IMR-90 (cell line): ENCODE measurements around the gene LRRC10B. TPM values are rescaled to one million over a fixed set of nuclear protein-coding genes. Genes with fewer than 3 reads are reported as not detected.

Experiments
- ATAC-seq: fragments of 200-7000 bp; cut with Tn5 transposase; 2 replicates; pipeline ENCODE4 v1.9.1; 2020; ENCODE audit warnings: low read depth, mild to moderate bottlenecking, moderate library complexity
- BruUV-seq: library from RNA; stranded (reverse); fragments of 400-500 nt; replicated peaks from 2 replicates; lab custom pipeline; 2021; lab: Mats Ljungman, UMichigan
- CTCF ChIA-PET: fragments of 300-600 bp; formaldehyde crosslinking; extraction: SDS; loops from one replicate; lab custom pipeline; 2021; ENCODE audit warnings: antibody characterized with exemption; lab: Yijun Ruan, JAX
- POLR2A ChIA-PET: fragments of 300-600 bp; sonication (Branson Sonifier 250); formaldehyde crosslinking; loops from one replicate; lab custom pipeline; 2022; ENCODE audit warnings: antibody characterized with exemption; ENCODE audit not compliant: unreplicated experiment; lab: Charles Lee
- DNase-seq: peaks from one replicate; pipeline ENCODE4 v3.0.0; 2013
- H2AFZ ChIP-seq: replicated peaks from 2 replicates; pipeline ENCODE3; 2013; ENCODE audit warnings: low read length, mild to moderate bottlenecking; ENCODE audit not compliant: poor library complexity
- H2AK5ac ChIP-seq: 2 replicates; pipeline ENCODE4 v1.6.1; 2013; ENCODE audit warnings: low read depth, low read length, inconsistent platforms
- H2AK9ac ChIP-seq: replicated peaks from 2 replicates; pipeline ENCODE3; 2013; ENCODE audit warnings: mild to moderate bottlenecking, low read depth, low read length, moderate library complexity; ENCODE audit not compliant: poor library complexity
- H2BK120ac ChIP-seq: 2 replicates; pipeline ENCODE4 v1.6.1; 2013; ENCODE audit warnings: low read depth, low read length, inconsistent platforms
- H2BK15ac ChIP-seq: 3 replicates; pipeline ENCODE4 v1.6.1; 2013; ENCODE audit warnings: low read depth, low read length, inconsistent platforms
- H2BK20ac ChIP-seq: 2 replicates; pipeline ENCODE4 v1.6.1; 2013; ENCODE audit warnings: low read depth, mild to moderate bottlenecking, inconsistent platforms, low read length, moderate library complexity
- H2BK5ac ChIP-seq: 2 replicates; pipeline ENCODE4 v1.6.1; 2013; ENCODE audit warnings: mild to moderate bottlenecking, low read depth, low read length, inconsistent platforms; ENCODE audit not compliant: poor library complexity, severe bottlenecking
- H3K14ac ChIP-seq: replicated peaks from 2 replicates; pipeline ENCODE4 v1.6.1; 2013; ENCODE audit warnings: low read depth, low read length, inconsistent platforms
- H3K18ac ChIP-seq: 2 replicates; pipeline ENCODE4 v1.6.1; 2013; ENCODE audit warnings: low read depth, low read length, control low read depth
- H3K23ac ChIP-seq: 2 replicates; pipeline ENCODE4 v1.6.1; 2013; ENCODE audit warnings: low read depth, low read length, inconsistent platforms
- H3K27ac ChIP-seq: 2 replicates; pipeline ENCODE4 v1.5.1; 2013; ENCODE audit warnings: mild to moderate bottlenecking, control low read depth, low read length; ENCODE audit not compliant: insufficient read depth
- H3K27me3 ChIP-seq: 2 replicates; pipeline ENCODE4 v1.6.1; 2013; ENCODE audit warnings: low read length; ENCODE audit not compliant: control insufficient read depth, insufficient read depth
- H3K36me3 ChIP-seq: 2 replicates; pipeline ENCODE4 v1.6.1; 2013; ENCODE audit warnings: low read length, mixed read lengths; ENCODE audit not compliant: control insufficient read depth, insufficient read depth
- H3K4ac ChIP-seq: 2 replicates; pipeline ENCODE4 v1.6.1; 2013; ENCODE audit warnings: low read depth, low read length, inconsistent platforms
- H3K4me1 ChIP-seq: 2 replicates; pipeline ENCODE4 v1.6.1; 2013; ENCODE audit warnings: low read length, mixed read lengths; ENCODE audit not compliant: control insufficient read depth, insufficient read depth
- H3K4me2 ChIP-seq: 2 replicates; pipeline ENCODE4 v1.6.1; 2013; ENCODE audit warnings: low read depth, mild to moderate bottlenecking, control low read depth, low read length, moderate library complexity
- H3K4me3 ChIP-seq: 2 replicates; pipeline ENCODE4 v1.5.1; 2013; ENCODE audit warnings: low read depth, mild to moderate bottlenecking, control low read depth, low read length, moderate library complexity; ENCODE audit not compliant: insufficient read depth
- H3K56ac ChIP-seq: 2 replicates; pipeline ENCODE4 v1.6.1; 2013; ENCODE audit warnings: low read length, inconsistent platforms; ENCODE audit not compliant: insufficient read depth; ENCODE audit errors: extremely low read depth
- H3K79me1 ChIP-seq, 2 experiments: 2 replicates each; pipeline ENCODE4 v1.6.1; 2013; ENCODE audit warnings: low read length in 2 of 2, inconsistent platforms in 1 of 2, low read depth in 1 of 2
- H3K9ac ChIP-seq: 2 replicates; pipeline ENCODE4 v1.6.1; 2013; ENCODE audit warnings: low read depth, low read length, control low read depth
- H3K9me1 ChIP-seq: 2 replicates; pipeline ENCODE4 v1.6.1; 2013; ENCODE audit warnings: low read length, inconsistent platforms; ENCODE audit not compliant: insufficient read depth
- H3K9me3 ChIP-seq: 2 replicates; pipeline ENCODE4 v1.6.1; 2013; ENCODE audit warnings: low read length; ENCODE audit not compliant: control insufficient read depth, insufficient read depth
- H4K20me1 ChIP-seq: 2 replicates; pipeline ENCODE4 v1.6.1; 2013; ENCODE audit warnings: low read length, inconsistent platforms; ENCODE audit not compliant: insufficient read depth
- H4K5ac ChIP-seq: 2 replicates; pipeline ENCODE4 v1.6.1; 2013; ENCODE audit warnings: mild to moderate bottlenecking, low read depth, low read length, control low read depth
- H4K8ac ChIP-seq, 2 experiments: 2 replicates each; pipeline ENCODE4 v1.6.1; 2013; ENCODE audit warnings: low read depth in 2 of 2, low read length in 2 of 2, control low read depth in 1 of 2, inconsistent platforms in 1 of 2
- H4K91ac ChIP-seq: 2 replicates; pipeline ENCODE4 v1.6.1; 2013; ENCODE audit warnings: low read depth, low read length, inconsistent platforms; ENCODE audit not compliant: insufficient read depth
- BHLHE40 ChIP-seq: fragments of 150-350 bp; IDR thresholded peaks from 2 replicates; pipeline ENCODE4 v1.6.1; 2016; ENCODE audit warnings: mild to moderate bottlenecking, low read depth, low read length
- CEBPB ChIP-seq: IDR thresholded peaks from 2 replicates; pipeline ENCODE4 v1.6.1; 2012; ENCODE audit warnings: low read depth, low read length, improper control_type of control experiment
- FOS ChIP-seq: fragments of 150-350 bp; IDR thresholded peaks from 2 replicates; pipeline ENCODE4 v1.6.1; 2016; ENCODE audit warnings: low read depth, low read length
- MAZ ChIP-seq: IDR thresholded peaks from 2 replicates; pipeline ENCODE4 v1.6.1; 2012; ENCODE audit warnings: low read depth, mild to moderate bottlenecking, low read length, improper control_type of control experiment, moderate library complexity, borderline replicate concordance
- MXI1 ChIP-seq: IDR thresholded peaks from 2 replicates; pipeline ENCODE4 v1.6.1; 2012; ENCODE audit warnings: low read depth, mild to moderate bottlenecking, low read length, moderate library complexity, borderline replicate concordance
- NFE2L2 ChIP-seq: fragments of 150-350 bp; IDR thresholded peaks from 2 replicates; pipeline ENCODE4 v1.6.1; 2016; ENCODE audit warnings: low read depth, mild to moderate bottlenecking, low read length
- POLR2A ChIP-seq: IDR thresholded peaks from 2 replicates; pipeline ENCODE4 v1.6.1; 2012; ENCODE audit warnings: mild to moderate bottlenecking, low read depth, low read length
- RAD21 ChIP-seq: IDR thresholded peaks from 2 replicates; pipeline ENCODE4 v1.6.1; 2012; ENCODE audit warnings: low read length, improper control_type of control experiment
- RCOR1 ChIP-seq: IDR thresholded peaks from 2 replicates; pipeline ENCODE4 v1.6.1; 2012; ENCODE audit warnings: mild to moderate bottlenecking, low read length, improper control_type of control experiment; ENCODE audit not compliant: insufficient replicate concordance
- RFX5 ChIP-seq: IDR thresholded peaks from 2 replicates; pipeline ENCODE4 v1.8.0; 2012; ENCODE audit warnings: low read depth, mild to moderate bottlenecking, low read length, moderate library complexity
- SMC3 ChIP-seq: fragments of 150-350 bp; IDR thresholded peaks from 2 replicates; pipeline ENCODE4 v1.6.1; 2016; ENCODE audit warnings: low read depth, mild to moderate bottlenecking, antibody characterized with exemption, low read length, moderate library complexity
- USF2 ChIP-seq: fragments of 150-350 bp; IDR thresholded peaks from 2 replicates; pipeline ENCODE4 v1.6.1; 2017; ENCODE audit warnings: mild to moderate bottlenecking, antibody characterized with exemption, low read length, low read depth
- WGBS, 2 experiments: methylation state at CpG; one replicate each; pipeline versions ENCODE4 v1.1.5 to v1.1.7; 2013; ENCODE audit warnings: missing lambda C conversion rate in 2 of 2; ENCODE audit not compliant: insufficient read length in 1 of 2; ENCODE audit errors: extremely low coverage in 2 of 2; 5-methylcytosine and 5-hydroxymethylcytosine counted together
- dilution Hi-C: fragments of 300-500 bp; cut with HindIII; formaldehyde crosslinking; loops from one replicate; pipeline ENCODE4 v1.14.3; 2018; ENCODE audit warnings: low sequenced_read_pairs; ENCODE audit not compliant: unreplicated experiment
- in situ Hi-C: fragments of 300-500 bp; cut with MboI; formaldehyde crosslinking; loops from 3 replicates; pipeline ENCODE4 v1.14.3; 2019; ENCODE audit warnings: low sequenced_read_pairs, inconsistent platforms, mixed read lengths
- intact Hi-C: fragments of 100-400 bp; cut with micrococcal nuclease; formaldehyde crosslinking; loops from 2 replicates; pipeline ENCODE4 v1.10.0; 2022
- polyA plus RNA-seq, 3 experiments: library from polyadenylated mRNA; depleted of rRNA; stranded (reverse); fragments of >200 nt; gene quantifications; 2 replicates each; pipeline ENCODE4 v1.2.3, GENCODE V29; 2012; ENCODE audit warnings: low replicate concordance in 1 of 3
- total RNA-seq: library from RNA; depleted of rRNA; stranded (reverse); fragments of >200 nt; gene quantifications from 2 replicates; pipeline ENCODE4 v1.2.3, GENCODE V29; 2012

Gene LRRC10B
- total and polyA plus RNA-seq, 2 of the 4 experiments (the other 2 are of a cell fraction), result not detected

GRCh38 chr11:61498767-61499341, 9.7 kb upstream of the LRRC10B start:
- no peaks in the 10 kb centered on the region for H3K9me3 ChIP-seq
- no TSS peak for BruUV-seq
- H2BK5ac ChIP-seq, result no peak overlapping the region
- no peaks in the 10 kb centered on the region for H3K36me3 ChIP-seq
- H2AK5ac ChIP-seq, result no peak overlapping the region
- DNase-seq (no peak), ATAC-seq (no peak)
- in situ Hi-C loops (no loop called here), intact Hi-C loops (no loop called here), dilution Hi-C loops (no loop called here)
- no peak overlapping the region for H3K27ac ChIP-seq
- no peaks in the 10 kb centered on the region for H4K20me1 ChIP-seq
- H2BK20ac ChIP-seq, result no peak overlapping the region
- H3K79me1 ChIP-seq, result no peaks in the 10 kb centered on the region
- H3K27me3 ChIP-seq, result peaks cover 33% of the 10 kb centered on the region
- no peak overlapping the region for H3K56ac ChIP-seq
- no peak overlapping the region for H3K4ac ChIP-seq
- H2AK9ac ChIP-seq, result peak overlapping the region; percentile 50
- H2BK120ac ChIP-seq, result no peak overlapping the region
- no peaks in the 10 kb centered on the region for H3K9me1 ChIP-seq
- H3K9ac ChIP-seq, result no peak overlapping the region
- no CpG with 5 or more reads among the region's 15 CpGs for WGBS, 2 experiments
- no peak overlapping the region for H4K5ac ChIP-seq
- no peak overlapping the region for H3K14ac ChIP-seq
- no peak overlapping the region for H2AFZ ChIP-seq
- no peak overlapping the region for H3K23ac ChIP-seq
- POLR2A ChIA-PET, result no interaction called here
- no peak for TF ChIP-seq MXI1
- no peak for TF ChIP-seq RCOR1
- TF ChIP-seq SMC3, result no peak
- TF ChIP-seq NFE2L2, result no peak
- no peak for TF ChIP-seq MAZ
- no peak for TF ChIP-seq RFX5
- no peak for TF ChIP-seq FOS
- TF ChIP-seq USF2, result no peak
- no peak for TF ChIP-seq POLR2A
- TF ChIP-seq RAD21, result no peak
- TF ChIP-seq CEBPB, result no peak
- TF ChIP-seq BHLHE40, result no peak
- no peak overlapping the region for H3K18ac ChIP-seq
- H3K4me3 ChIP-seq, result no peak overlapping the region
- CTCF ChIA-PET, result no interaction called here
- H4K91ac ChIP-seq, result no peak overlapping the region
- no peak overlapping the region for H4K8ac ChIP-seq
- no peak overlapping the region for H2BK15ac ChIP-seq
- no peak overlapping the region for H3K4me2 ChIP-seq
- H3K4me1 ChIP-seq, result peaks cover 3% of the 10 kb centered on the region; the same call in 1 of the 2 replicates
